Measurements from ENCODE around the gene RAB11FIP4. TPM values are rescaled to one million over a fixed set of nuclear protein-coding genes. Genes with fewer than 3 reads are reported as not detected.

The RAB11FIP4 gene
- total RNA-seq, 1 donor from 2014 or later = 10.2 TPM

DNA sequence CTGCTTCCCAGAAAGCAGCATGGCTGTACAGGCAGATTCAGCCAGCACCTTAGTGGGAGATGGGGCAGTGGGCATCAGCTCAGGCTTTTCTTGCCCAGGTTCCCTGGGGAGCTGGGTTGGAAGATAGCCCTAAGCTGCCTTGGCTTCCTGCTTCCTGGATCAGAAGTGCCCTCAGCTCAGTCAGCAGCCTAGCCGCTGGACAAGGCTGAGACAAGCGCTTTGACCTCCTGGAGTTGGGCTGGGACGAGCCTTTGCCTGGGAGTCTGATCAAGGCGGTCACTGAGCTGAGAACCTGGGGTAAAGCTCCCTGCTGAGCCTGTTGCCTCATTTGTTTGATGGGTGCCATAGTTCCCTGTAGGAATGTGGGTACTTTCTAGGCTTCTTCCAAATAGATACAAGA lies 190.0 kb downstream of the RAB11FIP4 start:
- Histone ChIP-seq H3K9me3 (ENCODE audit: low read depth) (no peaks in the 10 kb centered on the region), H3K79me2 (ENCODE audit: low read depth) (no peaks in the 10 kb centered on the region), H3K36me3 (no peaks in the 10 kb centered on the region), H3K27ac (no peak overlapping the region), H3K4me3 (no peak overlapping the region), H2AFZ (replicated peaks) (no peak overlapping the region), H4K20me1 (ENCODE audit: low read depth) (no peaks in the 10 kb centered on the region), H3K4me1 (no peaks in the 10 kb centered on the region), H3K27me3 (no peaks in the 10 kb centered on the region), H3F3A (ENCODE audit: low read depth) (no peaks in the 10 kb centered on the region), H3K4me2 (no peak overlapping the region), H3K9ac (no peak overlapping the region)
- Mint-ChIP-seq H3K9me3 (no peaks in the 10 kb centered on the region), H3K27me3 (ENCODE audit: insufficient read depth, low read depth) (peaks cover 2% of the 10 kb centered on the region), H3K36me3 (peaks cover 2% of the 10 kb centered on the region), H3K27ac (no peak overlapping the region), H3K4me1 (peaks cover 7% of the 10 kb centered on the region), H3K4me3 (no peak overlapping the region)
- TF ChIP-seq, protein P1, sequence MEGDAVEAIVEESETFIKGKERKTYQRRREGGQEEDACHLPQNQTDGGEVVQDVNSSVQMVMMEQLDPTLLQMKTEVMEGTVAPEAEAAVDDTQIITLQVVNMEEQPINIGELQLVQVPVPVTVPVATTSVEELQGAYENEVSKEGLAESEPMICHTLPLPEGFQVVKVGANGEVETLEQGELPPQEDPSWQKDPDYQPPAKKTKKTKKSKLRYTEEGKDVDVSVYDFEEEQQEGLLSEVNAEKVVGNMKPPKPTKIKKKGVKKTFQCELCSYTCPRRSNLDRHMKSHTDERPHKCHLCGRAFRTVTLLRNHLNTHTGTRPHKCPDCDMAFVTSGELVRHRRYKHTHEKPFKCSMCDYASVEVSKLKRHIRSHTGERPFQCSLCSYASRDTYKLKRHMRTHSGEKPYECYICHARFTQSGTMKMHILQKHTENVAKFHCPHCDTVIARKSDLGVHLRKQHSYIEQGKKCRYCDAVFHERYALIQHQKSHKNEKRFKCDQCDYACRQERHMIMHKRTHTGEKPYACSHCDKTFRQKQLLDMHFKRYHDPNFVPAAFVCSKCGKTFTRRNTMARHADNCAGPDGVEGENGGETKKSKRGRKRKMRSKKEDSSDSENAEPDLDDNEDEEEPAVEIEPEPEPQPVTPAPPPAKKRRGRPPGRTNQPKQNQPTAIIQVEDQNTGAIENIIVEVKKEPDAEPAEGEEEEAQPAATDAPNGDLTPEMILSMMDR (IDR thresholded peaks at IDR 0.05) = no peak
- TF ChIP-seq EZH2phosphoT487 (IDR thresholded peaks at IDR 0.05) = no peak
- TF ChIP-seq EZH2 (IDR thresholded peaks at IDR 0.05) = no peak
- DNase-seq (ENCODE audit: low spot score) = no peak

- Histone ChIP-seq H3F3A (ENCODE audit: low read depth) (no peaks in the 10 kb centered on the region), H3K9me3 (ENCODE audit: low read depth) (no peaks in the 10 kb centered on the region), H3K36me3 (no peaks in the 10 kb centered on the region), H3K4me2 (no peak overlapping the region), H3K9ac (no peak overlapping the region), H3K4me1 (no peaks in the 10 kb centered on the region), H3K27me3 (no peaks in the 10 kb centered on the region), H3K27ac (no peak overlapping the region), H4K20me1 (ENCODE audit: low read depth) (no peaks in the 10 kb centered on the region), H2AFZ (replicated peaks) (no peak overlapping the region), H3K4me3 (no peak overlapping the region), H3K79me2 (ENCODE audit: low read depth) (no peaks in the 10 kb centered on the region)
- no peak overlapping the region for H3K4me3 Mint-ChIP-seq
- TF ChIP-seq, protein P1 (IDR thresholded peaks at IDR 0.05) = no peak
- TF ChIP-seq EZH2phosphoT487 (IDR thresholded peaks at IDR 0.05) = no peak
- TF ChIP-seq EZH2 (IDR thresholded peaks at IDR 0.05) = no peak
- no peaks in the 10 kb centered on the region for H3K9me3 Mint-ChIP-seq
- peaks cover 2% of the 10 kb centered on the region for H3K27me3 Mint-ChIP-seq (ENCODE audit: insufficient read depth, low read depth)
- H3K4me1 Mint-ChIP-seq = peaks cover 7% of the 10 kb centered on the region
- peaks cover 2% of the 10 kb centered on the region for H3K36me3 Mint-ChIP-seq
- no peak for DNase-seq (ENCODE audit: low spot score)
- H3K27ac Mint-ChIP-seq = peak overlapping the region; percentile 94
Observed at GRCh38 chr17:31582151-31582907, 190.9 kb downstream of the RAB11FIP4 start.

GRCh38 chr17:31583772-31584356 lies 192.4 kb downstream of the RAB11FIP4 start:
- TF ChIP-seq, protein P1 (IDR thresholded peaks at IDR 0.05) = no peak
- TF ChIP-seq EZH2 (IDR thresholded peaks at IDR 0.05) (no peak), EZH2phosphoT487 (IDR thresholded peaks at IDR 0.05) (no peak)
- Histone ChIP-seq H3K9ac (no peak overlapping the region), H3K4me2 (no peak overlapping the region), H3K4me3 (no peak overlapping the region), H3K36me3 (no peaks in the 10 kb centered on the region), H2AFZ (replicated peaks) (no peak overlapping the region), H3K79me2 (ENCODE audit: low read depth) (no peaks in the 10 kb centered on the region), H3K4me1 (no peaks in the 10 kb centered on the region), H3F3A (ENCODE audit: low read depth) (no peaks in the 10 kb centered on the region), H3K9me3 (ENCODE audit: low read depth) (no peaks in the 10 kb centered on the region), H4K20me1 (ENCODE audit: low read depth) (no peaks in the 10 kb centered on the region), H3K27ac (no peak overlapping the region), H3K27me3 (no peaks in the 10 kb centered on the region)
- H3K9me3 Mint-ChIP-seq = no peaks in the 10 kb centered on the region
- H3K36me3 Mint-ChIP-seq = no peaks in the 10 kb centered on the region
- H3K4me1 Mint-ChIP-seq = peaks cover 7% of the 10 kb centered on the region
- DNase-seq (ENCODE audit: low spot score) = no peak
- H3K4me3 Mint-ChIP-seq = no peak overlapping the region
- H3K27ac Mint-ChIP-seq = no peak overlapping the region
- H3K27me3 Mint-ChIP-seq (ENCODE audit: insufficient read depth, low read depth) = peaks cover 4% of the 10 kb centered on the region

Measured in neural progenitor cell (in vitro differentiated cells).